Uterus (tissue), 4 donors: ENCODE measurements around the gene CLMP. TPM values are rescaled to one million over a fixed set of nuclear protein-coding genes. Genes with fewer than 3 reads are reported as not detected.

ENCODE experiments used
- DNase-seq, 2 donors: peaks; one replicate each; pipeline ENCODE4 v3.0.0-alpha.2; 2019 to 2020
- H3K27ac ChIP-seq, 2 donors: fragments of 200-600 bp; sonication (generic); 1 replicate in 1 of 2; 2 replicates in 1 of 2; pipeline ENCODE4 v1.5.1; 2016 to 2018
- H3K27me3 ChIP-seq, 2 donors: fragments of 200-600 bp; sonication (generic); one replicate each; pipeline ENCODE4 v1.5.1; 2018 to 2019; ENCODE audit warnings: control low read depth in 1 of 2
- H3K36me3 ChIP-seq, 2 donors: fragments of 200-600 bp; sonication (generic); one replicate each; pipeline ENCODE4 v1.5.1; 2019; ENCODE audit warnings: control low read depth in 1 of 2
- H3K4me1 ChIP-seq, 2 donors: fragments of 200-600 bp; sonication (generic); one replicate each; pipeline ENCODE4 v1.5.1; 2018 to 2019; ENCODE audit warnings: control low read depth in 1 of 2
- H3K4me3 ChIP-seq, 2 donors: fragments of 200-600 bp; sonication (generic); 1 replicate in 1 of 2; 2 replicates in 1 of 2; pipeline ENCODE4 v1.5.1; 2018 to 2019; ENCODE audit warnings: mild to moderate bottlenecking in 1 of 2
- H3K9me3 ChIP-seq, 2 donors: fragments of 200-600 bp; sonication (generic); one replicate each; pipeline ENCODE4 v1.5.1; 2019; ENCODE audit warnings: control low read depth in 1 of 2
- CTCF ChIP-seq, 4 experiments: fragments of 200-600 bp in 2 of 4; fragments of 450-650 bp in 2 of 4; sonication (generic) in 2 of 4; IDR thresholded peaks; one replicate each; pipeline ENCODE4 v1.5.1; 2016 to 2019; ENCODE audit warnings: antibody characterized with exemption in 4 of 4, mild to moderate bottlenecking in 2 of 4, moderate library complexity in 1 of 4
- POLR2A ChIP-seq, 2 donors: fragments of 450-650 bp; IDR thresholded peaks; one replicate each; pipeline ENCODE4 v1.6.1; 2016; ENCODE audit warnings: antibody characterized with exemption in 2 of 2, mild to moderate bottlenecking in 1 of 2, moderate library complexity in 1 of 2
- intact Hi-C: fragments of 100-400 bp; cut with DNase I; formaldehyde crosslinking; loops from one replicate; pipeline ENCODE4 v1.15.1; 2023; ENCODE audit warnings: low total_unique reads
- total RNA-seq, 4 donors: library from RNA; depleted of rRNA in 3 of 4; stranded (reverse); fragments of >200 nt in 3 of 4; gene quantifications; one replicate each; pipeline versions ENCODE4 v1.1.0 to v1.2.4, GENCODE V29; 2014 to 2023
- donor health status: DM: yes; HTN: yes; CAD: no.

The CLMP gene
- total RNA-seq, 4 donors from 2014 or later: 51.6 to 143 (median 95.7) TPM

- peaks cover 0 to 3% of the 10 kb centered on the region in 2 donors for H3K9me3 ChIP-seq
- H3K27ac ChIP-seq: no peak overlapping the region
- TF ChIP-seq POLR2A (IDR thresholded peaks at IDR 0.05): no peak
- TF ChIP-seq CTCF (IDR thresholded peaks at IDR 0.05): no peak
- intact Hi-C loops: no loop called here
- DNase-seq: no peak
- no peaks in the 10 kb centered on the region for H3K36me3 ChIP-seq
- no peaks in the 10 kb centered on the region for H3K4me1 ChIP-seq
- no peak overlapping the region for H3K4me3 ChIP-seq
- no peaks in the 10 kb centered on the region for H3K27me3 ChIP-seq
Observed at GRCh38 chr11:123217897-123218296, 22.8 kb upstream of the CLMP start.

GRCh38 chr11:123216249-123216648, 21.2 kb upstream of the CLMP start:
- Histone ChIP-seq H3K9me3 (no peaks in the 10 kb centered on the region), H3K4me3 (no peak overlapping the region), H3K27ac (no peak overlapping the region), H3K36me3 (no peaks in the 10 kb centered on the region), H3K27me3 (no peaks in the 10 kb centered on the region), H3K4me1 (no peaks in the 10 kb centered on the region)
- DNase-seq: no peak
- no peak for TF ChIP-seq CTCF (IDR thresholded peaks at IDR 0.05)
- TF ChIP-seq POLR2A (IDR thresholded peaks at IDR 0.05): no peak
- intact Hi-C loops: no loop called here

GRCh38 chr11:123214940-123215339, 19.9 kb upstream of the CLMP start:
- no peak for TF ChIP-seq POLR2A (IDR thresholded peaks at IDR 0.05)
- TF ChIP-seq CTCF (IDR thresholded peaks at IDR 0.05): no peak
- Histone ChIP-seq H3K4me1 (no peaks in the 10 kb centered on the region), H3K27ac (no peak overlapping the region), H3K36me3 (no peaks in the 10 kb centered on the region), H3K4me3 (no peak overlapping the region), H3K27me3 (no peaks in the 10 kb centered on the region), H3K9me3 (no peaks in the 10 kb centered on the region)
- intact Hi-C loops: no loop called here
- DNase-seq: no peak

GRCh38 chr11:123214396-123214795, 19.3 kb upstream of the CLMP start:
- Histone ChIP-seq H3K4me1 (no peaks in the 10 kb centered on the region), H3K27ac (no peak overlapping the region), H3K9me3 (no peaks in the 10 kb centered on the region), H3K36me3 (no peaks in the 10 kb centered on the region), H3K27me3 (no peaks in the 10 kb centered on the region), H3K4me3 (no peak overlapping the region)
- intact Hi-C loops: no loop called here
- no peak for TF ChIP-seq CTCF (IDR thresholded peaks at IDR 0.05)
- TF ChIP-seq POLR2A (IDR thresholded peaks at IDR 0.05): no peak
- no peak for DNase-seq

- intact Hi-C loops: no loop called here
- DNase-seq: no peak
- H3K36me3 ChIP-seq: no peaks in the 10 kb centered on the region
- H3K27ac ChIP-seq: no peak overlapping the region
- H3K9me3 ChIP-seq: no peaks in the 10 kb centered on the region
- no peaks in the 10 kb centered on the region for H3K27me3 ChIP-seq
- no peak overlapping the region for H3K4me3 ChIP-seq
- TF ChIP-seq POLR2A (IDR thresholded peaks at IDR 0.05) (no peak), CTCF (IDR thresholded peaks at IDR 0.05) (no peak)
- H3K4me1 ChIP-seq: no peaks in the 10 kb centered on the region
Observed at GRCh38 chr11:123213307-123213771, 18.3 kb upstream of the CLMP start.
